ENCODE data around the gene PLEKHD1.

DNA sequence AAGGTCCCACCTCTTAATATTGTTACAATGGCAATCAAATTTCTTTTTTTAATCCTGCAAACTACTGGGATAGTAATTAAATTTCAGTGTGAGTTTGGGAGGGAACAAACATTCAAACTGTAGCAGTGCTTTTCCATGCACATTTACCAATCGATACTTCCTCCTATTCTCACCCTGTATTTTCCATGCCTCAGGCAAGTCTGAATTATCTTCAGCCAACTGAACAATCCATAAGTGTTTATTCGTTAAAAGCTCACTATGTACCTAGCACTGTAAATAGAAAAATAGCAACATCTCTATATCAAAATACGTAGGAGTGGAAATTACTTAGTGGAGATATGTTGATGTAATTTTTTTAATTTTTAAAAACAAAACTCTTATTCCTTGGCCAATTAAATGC is 46.6 kb downstream of the PLEKHD1 start:
- TF ChIP-seq CTCF (IDR thresholded peaks at IDR 0.05): no peak
- TF ChIP-seq POLR2A (IDR thresholded peaks at IDR 0.05): no peak
- no peak for TF ChIP-seq EP300 (IDR thresholded peaks at IDR 0.05)
